Measurements from ENCODE around the gene MROH8.
"Not testable (repeated sequence)": the region's sequence is repeated elsewhere in the genome, so short reads cannot be mapped to it uniquely, and the experiment has no call there.

The MROH8 gene

DNA sequence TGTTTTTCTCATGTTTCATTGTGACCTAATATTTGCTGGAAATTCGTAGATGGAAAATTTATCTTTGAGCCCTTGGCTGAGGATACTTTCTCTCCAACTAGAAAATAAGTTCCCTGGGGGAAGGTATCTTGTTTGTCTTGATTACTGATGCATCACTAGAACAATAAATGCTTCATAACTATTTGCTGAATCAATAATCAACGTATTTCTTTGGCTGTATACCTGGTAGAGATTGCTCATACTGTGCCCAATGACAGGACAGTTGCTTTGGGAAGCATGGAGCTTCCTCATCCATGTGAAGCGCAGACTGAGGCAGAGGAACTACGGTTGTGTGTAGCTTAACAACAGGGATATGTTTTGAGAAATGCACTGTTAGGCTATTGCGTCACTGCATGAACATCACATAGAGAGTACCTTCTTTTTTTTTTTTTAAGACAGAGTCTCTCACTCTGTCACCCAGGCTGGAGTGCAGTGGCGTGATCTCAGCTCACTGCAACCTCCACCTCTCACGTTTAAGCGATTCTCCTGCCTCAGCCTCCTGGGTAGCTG is 34.4 kb downstream of the MROH8 start:
- H3K4me3 ChIP-seq (ENCODE audit: low read depth, low read length): no peak overlapping the region
- H3K9me3 ChIP-seq (ENCODE audit: control insufficient read depth, insufficient read depth, low read length): no peaks in the 10 kb centered on the region
- H3K27me3 ChIP-seq (ENCODE audit: control insufficient read depth, insufficient read depth, low read length): no peaks in the 10 kb centered on the region
- no peaks in the 10 kb centered on the region for H3K36me3 ChIP-seq (ENCODE audit: control insufficient read depth, insufficient read depth, low read length)
- no peak overlapping the region for H3K9ac ChIP-seq (ENCODE audit: low read depth, low read length)
- no peaks in the 10 kb centered on the region for H3K4me1 ChIP-seq (ENCODE audit: control insufficient read depth, insufficient read depth, low read length)

DNA sequence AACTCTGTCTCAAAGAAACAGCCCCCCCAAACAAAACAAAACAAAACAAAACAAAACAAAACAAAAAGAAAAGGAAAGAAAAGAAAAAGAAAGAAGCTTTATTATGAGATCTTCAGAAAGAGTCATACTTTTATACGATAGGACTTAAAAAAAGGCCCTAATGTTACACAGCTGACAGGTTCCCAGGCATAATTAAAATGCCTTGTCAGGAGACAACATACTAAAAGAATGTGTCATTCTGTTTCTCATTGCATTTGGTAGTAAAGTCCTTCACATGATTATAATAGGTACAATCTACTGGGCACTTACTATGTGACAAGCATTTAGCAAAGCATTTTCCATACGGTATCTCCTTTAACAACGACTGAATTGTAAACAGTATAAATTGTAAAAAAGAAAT is 36.6 kb downstream of the MROH8 start:
- H3K4me1 ChIP-seq (ENCODE audit: control insufficient read depth, insufficient read depth, low read length): no peaks in the 10 kb centered on the region
- H3K9me3 ChIP-seq (ENCODE audit: control insufficient read depth, insufficient read depth, low read length): no peaks in the 10 kb centered on the region
- H3K27me3 ChIP-seq (ENCODE audit: control insufficient read depth, insufficient read depth, low read length): no peaks in the 10 kb centered on the region
- no peak overlapping the region for H3K4me3 ChIP-seq (ENCODE audit: low read depth, low read length)
- H3K9ac ChIP-seq (ENCODE audit: low read depth, low read length): no peak overlapping the region
- no peaks in the 10 kb centered on the region for H3K36me3 ChIP-seq (ENCODE audit: control insufficient read depth, insufficient read depth, low read length)

DNA sequence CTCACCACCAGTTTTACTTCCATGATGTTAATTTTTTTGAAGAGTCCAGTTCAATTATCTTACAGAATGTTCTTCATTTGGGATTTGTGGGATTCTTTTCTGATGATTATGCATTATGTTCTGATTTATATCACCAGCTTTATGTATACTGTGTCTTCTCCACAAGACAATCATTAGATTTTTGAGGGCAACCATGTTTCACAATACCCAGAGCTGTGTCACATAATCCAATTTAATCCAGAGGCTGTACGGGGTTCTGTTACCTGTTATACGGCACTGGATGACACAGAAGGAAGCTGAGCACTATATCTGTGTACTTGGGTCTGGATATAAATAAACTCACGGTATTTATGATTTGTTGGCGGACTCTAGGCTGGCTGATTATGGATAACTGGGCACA is 41.8 kb downstream of the MROH8 start:
- no peak overlapping the region for H3K4me3 ChIP-seq (ENCODE audit: low read depth, low read length)
- H3K36me3 ChIP-seq (ENCODE audit: control insufficient read depth, insufficient read depth, low read length): no peaks in the 10 kb centered on the region
- no peaks in the 10 kb centered on the region for H3K27me3 ChIP-seq (ENCODE audit: control insufficient read depth, insufficient read depth, low read length)
- no peak overlapping the region for H3K9ac ChIP-seq (ENCODE audit: low read depth, low read length)
- no peaks in the 10 kb centered on the region for H3K4me1 ChIP-seq (ENCODE audit: control insufficient read depth, insufficient read depth, low read length)
- no peaks in the 10 kb centered on the region for H3K9me3 ChIP-seq (ENCODE audit: control insufficient read depth, insufficient read depth, low read length)

DNA sequence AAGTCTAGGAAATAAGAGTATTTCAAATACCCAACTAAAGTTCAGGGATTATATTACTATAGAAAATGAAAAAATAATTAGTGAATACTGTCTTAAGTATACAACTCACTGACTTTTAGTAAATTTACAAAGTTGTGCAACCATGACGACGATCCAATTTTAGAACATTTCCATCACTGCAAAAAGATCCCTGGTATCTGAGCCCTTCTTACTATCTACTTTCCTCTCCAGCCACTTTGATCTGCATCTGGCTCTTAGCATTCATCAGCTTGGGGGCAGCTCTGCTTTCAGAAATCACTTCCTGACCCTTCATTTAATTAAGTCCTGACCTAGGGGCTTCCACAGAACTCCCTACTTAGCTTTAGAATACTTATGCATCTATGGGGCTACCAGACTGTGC is 45.4 kb downstream of the MROH8 start:
- Histone ChIP-seq H3K36me3 (ENCODE audit: control insufficient read depth, insufficient read depth, low read length) (no peaks in the 10 kb centered on the region), H3K4me1 (ENCODE audit: control insufficient read depth, insufficient read depth, low read length) (no peaks in the 10 kb centered on the region), H3K9me3 (ENCODE audit: control insufficient read depth, insufficient read depth, low read length) (no peaks in the 10 kb centered on the region), H3K27me3 (ENCODE audit: control insufficient read depth, insufficient read depth, low read length) (no peaks in the 10 kb centered on the region), H3K4me3 (ENCODE audit: low read depth, low read length) (no peak overlapping the region), H3K9ac (ENCODE audit: low read depth, low read length) (no peak overlapping the region)

DNA sequence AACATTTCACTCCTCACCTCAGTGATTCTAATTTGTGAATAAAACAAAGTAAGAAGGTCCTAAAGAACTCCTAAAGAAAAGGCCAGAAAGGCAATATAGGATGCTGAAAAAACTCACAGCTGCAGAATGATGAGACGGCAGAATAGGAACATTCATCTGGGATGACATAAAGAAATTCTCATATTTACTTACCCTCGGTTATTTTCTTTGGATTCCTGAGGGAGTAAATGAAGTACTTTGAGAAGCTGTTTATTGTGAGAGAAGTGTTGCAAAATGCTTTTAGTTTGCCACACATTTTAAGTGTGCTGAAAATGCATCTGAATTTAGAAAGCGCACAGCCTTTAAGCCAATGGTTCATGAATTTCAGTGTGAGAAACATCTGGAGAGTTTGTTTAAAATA is 47.9 kb downstream of the MROH8 start:
- Histone ChIP-seq H3K4me1 (ENCODE audit: control insufficient read depth, insufficient read depth, low read length) (no peaks in the 10 kb centered on the region), H3K4me3 (ENCODE audit: low read depth, low read length) (no peak overlapping the region), H3K27me3 (ENCODE audit: control insufficient read depth, insufficient read depth, low read length) (no peaks in the 10 kb centered on the region), H3K36me3 (ENCODE audit: control insufficient read depth, insufficient read depth, low read length) (no peaks in the 10 kb centered on the region), H3K9me3 (ENCODE audit: control insufficient read depth, insufficient read depth, low read length) (no peaks in the 10 kb centered on the region), H3K9ac (ENCODE audit: low read depth, low read length) (no peak overlapping the region)

DNA sequence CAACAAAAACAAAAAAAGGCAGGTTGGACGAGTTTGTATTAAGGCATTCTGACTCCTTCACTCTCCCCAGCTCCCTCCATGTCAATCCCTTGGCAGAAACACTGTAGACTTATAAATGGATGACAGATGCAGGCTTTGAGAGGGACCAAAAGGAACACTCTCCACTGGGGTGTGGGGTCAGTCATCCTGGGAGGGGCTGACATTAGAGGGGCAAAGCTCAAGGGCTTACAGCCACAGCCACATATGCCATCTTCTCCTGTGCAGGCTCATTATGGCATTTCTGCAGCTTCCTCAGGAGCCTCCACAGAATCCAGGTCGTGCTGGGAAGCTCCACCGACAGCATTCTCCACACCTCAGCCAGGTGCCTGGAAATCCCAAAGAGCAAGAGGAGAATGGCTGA is 50.5 kb downstream of the MROH8 start:
- Histone ChIP-seq H3K27me3 (ENCODE audit: control insufficient read depth, insufficient read depth, low read length) (no peaks in the 10 kb centered on the region), H3K4me3 (ENCODE audit: low read depth, low read length) (no peak overlapping the region), H3K36me3 (ENCODE audit: control insufficient read depth, insufficient read depth, low read length) (no peaks in the 10 kb centered on the region), H3K9me3 (ENCODE audit: control insufficient read depth, insufficient read depth, low read length) (no peaks in the 10 kb centered on the region), H3K9ac (ENCODE audit: low read depth, low read length) (no peak overlapping the region), H3K4me1 (ENCODE audit: control insufficient read depth, insufficient read depth, low read length) (no peaks in the 10 kb centered on the region)

DNA sequence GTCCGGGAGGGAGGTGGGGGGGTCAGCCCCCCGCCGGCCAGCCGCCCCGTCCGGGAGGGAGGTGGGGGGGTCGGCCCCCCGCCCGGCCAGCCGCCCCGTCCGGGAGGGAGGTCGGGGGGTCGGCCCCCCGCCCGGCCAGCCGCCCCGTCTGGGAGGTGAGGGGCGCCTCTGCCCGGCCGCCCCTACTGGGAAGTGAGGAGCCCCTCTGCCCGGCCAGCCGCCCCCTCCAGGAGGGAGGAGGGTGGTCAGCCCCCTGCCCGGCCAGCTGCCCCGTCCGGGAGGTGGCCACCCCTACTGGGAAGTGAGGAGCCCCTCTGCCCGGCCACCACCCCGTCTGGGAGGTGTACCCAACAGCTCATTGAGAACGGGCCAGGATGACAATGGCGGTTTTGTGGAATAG is 53.1 kb downstream of the MROH8 start:
- not testable (repeated sequence) for H3K36me3 ChIP-seq (ENCODE audit: control insufficient read depth, insufficient read depth, low read length); H3K9ac ChIP-seq (ENCODE audit: low read depth, low read length); H3K4me1 ChIP-seq (ENCODE audit: control insufficient read depth, insufficient read depth, low read length); H3K4me3 ChIP-seq (ENCODE audit: low read depth, low read length); H3K27me3 ChIP-seq (ENCODE audit: control insufficient read depth, insufficient read depth, low read length); H3K9me3 ChIP-seq (ENCODE audit: control insufficient read depth, insufficient read depth, low read length)

DNA sequence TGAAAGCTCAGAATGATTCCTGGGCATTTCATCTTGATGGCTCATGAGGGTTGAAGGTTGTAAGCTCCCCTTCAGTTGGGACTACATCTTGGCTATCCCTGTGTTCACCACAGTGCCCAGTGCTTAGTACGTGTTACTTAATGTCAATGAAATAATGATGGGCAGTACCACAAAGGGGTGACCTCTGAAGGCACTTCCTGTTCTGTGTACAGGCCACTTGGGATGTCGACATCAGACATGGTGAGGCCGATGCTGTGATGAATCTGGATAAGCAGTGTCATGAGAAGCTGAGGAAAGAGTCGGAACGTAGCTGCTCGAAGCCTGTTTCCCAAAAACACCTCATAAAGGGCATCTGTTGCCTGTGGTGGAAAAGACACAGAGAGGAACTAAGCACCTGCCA is 55.9 kb downstream of the MROH8 start:
- H3K36me3 ChIP-seq (ENCODE audit: control insufficient read depth, insufficient read depth, low read length): no peaks in the 10 kb centered on the region
- no peak overlapping the region for H3K9ac ChIP-seq (ENCODE audit: low read depth, low read length)
- H3K4me1 ChIP-seq (ENCODE audit: control insufficient read depth, insufficient read depth, low read length): no peaks in the 10 kb centered on the region
- no peaks in the 10 kb centered on the region for H3K9me3 ChIP-seq (ENCODE audit: control insufficient read depth, insufficient read depth, low read length)
- H3K4me3 ChIP-seq (ENCODE audit: low read depth, low read length): no peak overlapping the region
- H3K27me3 ChIP-seq (ENCODE audit: control insufficient read depth, insufficient read depth, low read length): no peaks in the 10 kb centered on the region

DNA sequence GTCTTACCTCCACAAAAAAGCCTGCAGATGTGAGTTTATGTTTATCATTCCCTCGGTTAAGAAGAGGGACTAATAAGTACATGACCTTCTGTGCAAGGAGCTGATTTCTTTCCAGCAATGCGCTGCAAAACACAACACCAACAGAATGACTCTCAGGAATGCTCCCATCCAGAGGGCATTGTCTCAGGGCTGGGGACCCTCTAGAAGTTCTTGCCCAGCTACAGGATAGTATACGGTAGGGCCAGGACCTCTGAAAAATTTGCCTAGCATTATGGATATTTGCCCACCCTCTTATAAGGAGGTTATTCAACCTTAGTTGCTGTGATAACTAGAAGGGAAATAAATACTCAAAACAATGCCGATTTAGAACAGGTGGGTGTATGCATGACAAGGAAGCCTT is 58.9 kb downstream of the MROH8 start:
- Histone ChIP-seq H3K4me1 (ENCODE audit: control insufficient read depth, insufficient read depth, low read length) (no peaks in the 10 kb centered on the region), H3K27me3 (ENCODE audit: control insufficient read depth, insufficient read depth, low read length) (no peaks in the 10 kb centered on the region), H3K9me3 (ENCODE audit: control insufficient read depth, insufficient read depth, low read length) (no peaks in the 10 kb centered on the region), H3K9ac (ENCODE audit: low read depth, low read length) (no peak overlapping the region), H3K4me3 (ENCODE audit: low read depth, low read length) (no peak overlapping the region), H3K36me3 (ENCODE audit: control insufficient read depth, insufficient read depth, low read length) (no peaks in the 10 kb centered on the region)

DNA sequence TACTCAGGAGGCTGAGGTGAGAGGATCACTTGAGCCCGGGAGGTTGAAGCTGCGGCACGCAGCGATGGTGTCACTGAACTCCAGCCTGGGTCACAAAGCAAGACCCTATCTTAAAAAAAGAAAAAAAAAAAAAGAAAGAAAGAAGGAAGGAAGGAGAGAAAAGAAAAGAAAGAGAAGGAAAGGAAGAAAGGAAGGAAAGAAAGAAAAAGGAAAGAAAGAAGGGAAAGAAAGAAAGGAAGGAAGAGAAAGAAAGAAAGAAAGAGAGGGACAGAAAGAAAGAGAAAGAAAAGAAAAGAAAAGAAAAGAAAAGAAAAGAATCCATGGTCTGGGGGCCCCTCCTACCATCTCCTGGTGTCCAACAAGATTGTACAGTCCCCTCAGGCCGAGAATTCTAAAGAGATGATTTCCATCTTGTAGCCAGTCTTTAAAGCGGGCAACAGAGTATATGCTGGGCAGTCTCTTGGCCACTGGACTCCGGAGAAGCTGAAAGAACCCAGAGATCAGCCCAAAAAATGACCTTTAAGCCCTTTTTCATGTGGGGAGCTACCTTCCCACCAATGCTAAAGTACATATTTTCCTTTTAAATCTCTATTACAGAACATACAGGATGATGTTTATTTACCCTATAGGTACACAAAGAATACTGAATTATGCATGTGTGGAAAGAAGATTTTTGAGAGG is 59.9 kb downstream of the MROH8 start:
- Histone ChIP-seq H3K36me3 (ENCODE audit: control insufficient read depth, insufficient read depth, low read length) (no peaks in the 10 kb centered on the region), H3K4me1 (ENCODE audit: control insufficient read depth, insufficient read depth, low read length) (no peaks in the 10 kb centered on the region)

DNA sequence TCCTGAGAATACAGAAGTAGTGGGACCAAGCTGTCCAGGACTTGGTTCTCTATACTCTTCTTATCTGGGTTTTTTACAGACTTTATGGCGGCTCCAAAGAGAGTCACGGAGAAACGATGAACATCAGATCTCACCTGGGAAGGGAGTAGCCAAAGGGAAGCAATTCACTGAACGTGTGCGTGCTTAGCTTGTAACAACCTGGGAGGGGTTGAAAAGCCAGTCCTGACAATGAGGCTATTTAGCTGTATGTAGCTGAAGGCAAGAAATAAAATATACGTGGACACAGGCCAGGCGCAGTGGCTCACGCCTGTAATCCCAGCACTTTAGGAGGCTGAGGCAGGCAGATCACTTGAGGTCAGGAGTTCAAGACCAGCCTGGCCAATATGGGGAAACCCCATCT is 65.3 kb downstream of the MROH8 start:
- Histone ChIP-seq H3K9me3 (ENCODE audit: control insufficient read depth, insufficient read depth, low read length) (no peaks in the 10 kb centered on the region), H3K4me1 (ENCODE audit: control insufficient read depth, insufficient read depth, low read length) (no peaks in the 10 kb centered on the region), H3K36me3 (ENCODE audit: control insufficient read depth, insufficient read depth, low read length) (no peaks in the 10 kb centered on the region), H3K27me3 (ENCODE audit: control insufficient read depth, insufficient read depth, low read length) (no peaks in the 10 kb centered on the region), H3K4me3 (ENCODE audit: low read depth, low read length) (no peak overlapping the region), H3K9ac (ENCODE audit: low read depth, low read length) (no peak overlapping the region)

More for the DNA sequence above, 59.9 kb downstream of the MROH8 start:
- Histone ChIP-seq H3K4me3 (ENCODE audit: low read depth, low read length) (no peak overlapping the region), H3K9me3 (ENCODE audit: control insufficient read depth, insufficient read depth, low read length) (no peaks in the 10 kb centered on the region), H3K9ac (ENCODE audit: low read depth, low read length) (no peak overlapping the region), H3K27me3 (ENCODE audit: control insufficient read depth, insufficient read depth, low read length) (no peaks in the 10 kb centered on the region)

DNA sequence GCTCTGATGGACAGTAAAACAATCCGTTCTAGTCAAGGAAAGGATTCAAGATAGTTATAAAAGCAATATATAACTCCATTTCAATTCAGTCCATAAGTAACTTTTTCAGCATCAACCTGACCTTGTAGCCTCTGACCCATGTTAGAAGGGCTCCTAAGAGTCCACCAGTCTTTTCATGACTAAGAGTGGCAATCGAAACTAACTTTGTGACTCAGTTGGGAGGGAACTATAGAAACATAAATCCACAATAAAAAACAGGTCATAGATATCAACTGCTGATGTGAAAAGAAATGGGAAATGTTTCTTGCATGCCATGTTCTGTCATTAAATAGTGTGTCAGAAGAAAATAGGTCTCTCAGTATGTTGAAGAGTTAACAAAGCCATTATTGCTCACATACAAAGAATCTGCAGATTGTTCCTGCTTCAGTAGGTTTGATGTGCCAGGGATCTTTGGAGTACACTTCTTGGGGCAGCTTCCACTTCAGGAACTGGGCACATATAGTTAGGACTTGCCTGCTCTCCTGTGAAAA is 67.4 kb downstream of the MROH8 start:
- H3K4me3 ChIP-seq (ENCODE audit: low read depth, low read length): no peak overlapping the region
- no peak overlapping the region for H3K9ac ChIP-seq (ENCODE audit: low read depth, low read length)
- H3K9me3 ChIP-seq (ENCODE audit: control insufficient read depth, insufficient read depth, low read length): no peaks in the 10 kb centered on the region
- H3K4me1 ChIP-seq (ENCODE audit: control insufficient read depth, insufficient read depth, low read length): no peaks in the 10 kb centered on the region
- no peaks in the 10 kb centered on the region for H3K36me3 ChIP-seq (ENCODE audit: control insufficient read depth, insufficient read depth, low read length)
- H3K27me3 ChIP-seq (ENCODE audit: control insufficient read depth, insufficient read depth, low read length): no peaks in the 10 kb centered on the region
